ENCODE results near the gene CACTIN.

DNA sequence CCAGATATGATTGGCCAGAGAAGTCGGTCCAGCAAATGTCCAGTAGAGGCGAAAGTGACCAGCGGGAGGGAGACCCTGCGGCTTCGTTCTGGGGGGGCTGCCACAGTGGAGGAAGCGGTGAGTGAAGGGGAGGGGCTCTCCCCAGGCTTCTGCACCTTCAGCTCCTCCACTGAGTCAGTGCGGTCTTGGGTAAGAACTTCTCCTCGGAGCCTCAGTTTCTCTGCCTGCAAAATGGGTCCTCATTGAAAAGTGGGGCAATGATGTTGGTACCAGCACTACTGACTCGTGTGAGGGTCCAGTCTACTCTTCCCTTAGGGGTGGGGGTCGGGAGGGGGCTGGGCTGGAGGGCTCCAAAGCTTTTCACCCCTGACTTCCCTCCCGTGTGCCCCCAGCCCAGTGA is 37.2 kb downstream of the CACTIN start:
- TF ChIP-seq FOXP2 (optimal IDR thresholded peaks at IDR 0.05; ENCODE audit: borderline replicate concordance, extremely low read depth, extremely low read length, insufficient read depth) (no peak), POLR2AphosphoS5 (IDR thresholded peaks at IDR 0.05; ENCODE audit: low read depth, low read length) (no peak), TAF1 (IDR thresholded peaks at IDR 0.05; ENCODE audit: borderline replicate concordance, insufficient read depth, low read length) (no peak), SIN3A (IDR thresholded peaks at IDR 0.05; ENCODE audit: borderline replicate concordance, insufficient read depth, low read length) (no peak)
- TF ChIP-seq, protein P1, sequence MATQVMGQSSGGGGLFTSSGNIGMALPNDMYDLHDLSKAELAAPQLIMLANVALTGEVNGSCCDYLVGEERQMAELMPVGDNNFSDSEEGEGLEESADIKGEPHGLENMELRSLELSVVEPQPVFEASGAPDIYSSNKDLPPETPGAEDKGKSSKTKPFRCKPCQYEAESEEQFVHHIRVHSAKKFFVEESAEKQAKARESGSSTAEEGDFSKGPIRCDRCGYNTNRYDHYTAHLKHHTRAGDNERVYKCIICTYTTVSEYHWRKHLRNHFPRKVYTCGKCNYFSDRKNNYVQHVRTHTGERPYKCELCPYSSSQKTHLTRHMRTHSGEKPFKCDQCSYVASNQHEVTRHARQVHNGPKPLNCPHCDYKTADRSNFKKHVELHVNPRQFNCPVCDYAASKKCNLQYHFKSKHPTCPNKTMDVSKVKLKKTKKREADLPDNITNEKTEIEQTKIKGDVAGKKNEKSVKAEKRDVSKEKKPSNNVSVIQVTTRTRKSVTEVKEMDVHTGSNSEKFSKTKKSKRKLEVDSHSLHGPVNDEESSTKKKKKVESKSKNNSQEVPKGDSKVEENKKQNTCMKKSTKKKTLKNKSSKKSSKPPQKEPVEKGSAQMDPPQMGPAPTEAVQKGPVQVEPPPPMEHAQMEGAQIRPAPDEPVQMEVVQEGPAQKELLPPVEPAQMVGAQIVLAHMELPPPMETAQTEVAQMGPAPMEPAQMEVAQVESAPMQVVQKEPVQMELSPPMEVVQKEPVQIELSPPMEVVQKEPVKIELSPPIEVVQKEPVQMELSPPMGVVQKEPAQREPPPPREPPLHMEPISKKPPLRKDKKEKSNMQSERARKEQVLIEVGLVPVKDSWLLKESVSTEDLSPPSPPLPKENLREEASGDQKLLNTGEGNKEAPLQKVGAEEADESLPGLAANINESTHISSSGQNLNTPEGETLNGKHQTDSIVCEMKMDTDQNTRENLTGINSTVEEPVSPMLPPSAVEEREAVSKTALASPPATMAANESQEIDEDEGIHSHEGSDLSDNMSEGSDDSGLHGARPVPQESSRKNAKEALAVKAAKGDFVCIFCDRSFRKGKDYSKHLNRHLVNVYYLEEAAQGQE (IDR thresholded peaks at IDR 0.05; ENCODE audit: insufficient read depth in 1 of 2, low read depth in 2 of 2, low read length in 2 of 2), result no peak
